Measurements from ENCODE around the gene EFCC1.
"Not testable (repeated sequence)": the region's sequence is repeated elsewhere in the genome, so short reads cannot be mapped to it uniquely, and the experiment has no call there.

The EFCC1 gene

DNA sequence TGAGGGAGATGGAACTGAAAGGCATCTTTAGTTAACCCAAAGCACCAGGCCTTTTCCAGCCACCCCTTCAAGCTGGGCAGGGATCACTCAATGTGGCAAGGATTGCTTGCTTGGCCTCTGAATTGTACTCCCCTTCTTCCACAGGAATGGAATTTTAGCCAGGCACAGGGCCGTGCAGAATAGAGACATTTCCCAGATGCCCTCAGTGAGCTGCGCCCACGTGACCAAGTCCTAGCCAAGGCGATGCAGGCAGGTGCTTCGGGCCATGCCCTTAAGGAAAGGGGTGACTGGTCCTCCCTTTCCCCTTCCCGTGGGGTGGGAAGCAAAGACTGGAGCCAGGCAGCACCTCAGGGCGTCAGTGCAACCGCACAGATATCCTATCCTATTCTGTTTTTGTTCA is 77.4 kb downstream of the EFCC1 start:
- no peak for DNase-seq (ENCODE audit: low read depth)
- TF ChIP-seq, protein P1, sequence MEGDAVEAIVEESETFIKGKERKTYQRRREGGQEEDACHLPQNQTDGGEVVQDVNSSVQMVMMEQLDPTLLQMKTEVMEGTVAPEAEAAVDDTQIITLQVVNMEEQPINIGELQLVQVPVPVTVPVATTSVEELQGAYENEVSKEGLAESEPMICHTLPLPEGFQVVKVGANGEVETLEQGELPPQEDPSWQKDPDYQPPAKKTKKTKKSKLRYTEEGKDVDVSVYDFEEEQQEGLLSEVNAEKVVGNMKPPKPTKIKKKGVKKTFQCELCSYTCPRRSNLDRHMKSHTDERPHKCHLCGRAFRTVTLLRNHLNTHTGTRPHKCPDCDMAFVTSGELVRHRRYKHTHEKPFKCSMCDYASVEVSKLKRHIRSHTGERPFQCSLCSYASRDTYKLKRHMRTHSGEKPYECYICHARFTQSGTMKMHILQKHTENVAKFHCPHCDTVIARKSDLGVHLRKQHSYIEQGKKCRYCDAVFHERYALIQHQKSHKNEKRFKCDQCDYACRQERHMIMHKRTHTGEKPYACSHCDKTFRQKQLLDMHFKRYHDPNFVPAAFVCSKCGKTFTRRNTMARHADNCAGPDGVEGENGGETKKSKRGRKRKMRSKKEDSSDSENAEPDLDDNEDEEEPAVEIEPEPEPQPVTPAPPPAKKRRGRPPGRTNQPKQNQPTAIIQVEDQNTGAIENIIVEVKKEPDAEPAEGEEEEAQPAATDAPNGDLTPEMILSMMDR (conservative IDR thresholded peaks at IDR 0.05; ENCODE audit: low read depth, low read length), result no peak
- no peak overlapping the region for H3K4me3 ChIP-seq (ENCODE audit: low read length)

DNA sequence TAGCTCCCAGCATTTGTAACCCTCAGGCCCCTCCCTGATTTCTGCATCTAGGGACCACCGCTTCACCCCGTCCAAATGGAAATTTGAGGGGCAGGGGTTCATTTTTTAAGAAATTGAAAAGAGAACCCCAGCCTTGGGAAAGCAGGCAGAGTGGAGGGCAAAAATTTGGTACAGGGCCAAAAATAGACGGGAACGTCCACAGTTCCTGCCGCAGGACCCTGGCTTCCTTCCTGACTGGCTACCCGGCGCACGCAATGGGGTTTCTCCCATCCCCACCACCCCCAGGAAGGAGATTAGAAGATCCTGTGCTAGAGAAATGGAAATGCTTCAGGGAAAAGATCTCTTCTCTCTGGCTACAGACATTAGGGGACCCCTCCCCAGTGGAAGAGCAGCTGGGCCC is 80.4 kb downstream of the EFCC1 start:
- no peak for DNase-seq (ENCODE audit: low read depth)
- no peak overlapping the region for H3K4me3 ChIP-seq (ENCODE audit: low read length)
- TF ChIP-seq, protein P1 (conservative IDR thresholded peaks at IDR 0.05; ENCODE audit: low read depth, low read length), result no peak

DNA sequence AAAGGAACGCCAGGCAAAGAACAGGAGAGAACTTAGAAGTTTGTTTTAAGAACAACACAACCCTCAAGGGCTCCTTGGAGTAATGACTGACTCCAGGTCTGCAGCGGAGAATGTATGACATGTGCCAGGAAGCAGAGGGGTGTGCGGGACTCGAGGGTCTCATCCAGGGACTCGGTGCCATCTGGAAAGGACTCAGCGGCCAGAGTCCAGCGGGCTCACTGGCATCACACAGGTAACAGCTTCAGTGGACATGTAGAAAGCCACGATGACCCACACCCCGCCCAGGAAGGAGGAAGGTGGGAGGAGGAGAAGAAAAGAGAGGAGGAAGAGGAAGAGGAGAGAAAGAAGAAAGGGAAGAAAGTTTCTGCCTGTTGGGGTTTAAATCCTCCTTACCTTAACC is 80.9 kb downstream of the EFCC1 start:
- TF ChIP-seq, protein P1 (conservative IDR thresholded peaks at IDR 0.05; ENCODE audit: low read depth, low read length), result no peak
- no peak for DNase-seq (ENCODE audit: low read depth)
- no peak overlapping the region for H3K4me3 ChIP-seq (ENCODE audit: low read length)

DNA sequence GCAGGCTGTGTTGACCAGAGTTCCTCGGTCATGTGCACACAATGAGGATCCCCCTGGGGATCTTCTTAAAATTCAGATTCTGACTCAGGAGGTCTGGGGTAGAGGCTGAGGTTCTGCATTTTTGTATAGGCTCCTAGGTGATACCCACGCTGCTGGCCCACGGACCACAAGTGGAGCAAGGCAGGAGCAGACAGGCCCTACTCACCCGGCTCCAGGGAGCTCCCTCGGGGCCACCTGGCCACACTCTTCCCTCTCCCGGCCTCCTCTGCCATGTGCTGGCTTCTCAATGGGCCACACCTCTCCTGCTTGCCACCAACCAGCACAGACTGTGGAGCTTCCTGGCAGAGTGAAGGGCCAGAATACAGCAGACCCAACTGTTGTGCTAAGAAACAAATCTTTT is 83.4 kb downstream of the EFCC1 start:
- TF ChIP-seq, protein P1 (conservative IDR thresholded peaks at IDR 0.05; ENCODE audit: low read depth, low read length), result no peak

DNA sequence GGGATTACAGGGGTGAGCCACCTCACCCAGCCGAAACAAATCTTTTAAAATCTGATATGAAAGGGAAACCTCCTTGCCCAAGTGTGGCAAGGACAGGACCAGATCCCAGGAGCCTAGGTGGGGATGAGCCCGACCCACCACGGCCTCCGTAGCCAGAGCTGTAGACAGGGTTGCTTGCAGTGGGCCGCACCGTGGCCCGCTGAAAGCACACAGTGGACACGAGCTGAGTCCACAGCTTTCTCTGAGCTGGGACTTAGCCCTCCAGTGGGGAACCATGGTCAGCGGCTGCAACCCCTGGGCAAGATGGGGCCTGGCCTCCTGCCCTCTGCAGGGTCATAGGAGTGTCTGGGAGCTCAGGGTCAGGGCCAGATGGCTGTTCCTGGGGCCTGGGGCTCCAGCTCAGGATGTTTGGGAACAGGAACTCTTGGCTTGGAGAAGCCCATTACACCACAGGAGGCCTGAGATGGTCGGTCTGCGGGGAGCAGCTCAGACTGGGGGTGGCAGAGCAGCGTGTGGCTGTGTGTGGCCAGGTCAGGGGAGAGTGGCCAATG is 84.1 kb downstream of the EFCC1 start:
- TF ChIP-seq, protein P1 (conservative IDR thresholded peaks at IDR 0.05; ENCODE audit: low read depth, low read length), result no peak
- H3K4me3 ChIP-seq (ENCODE audit: low read length), result no peak overlapping the region
- DNase-seq (ENCODE audit: low read depth), result no peak

More for the DNA sequence above, 83.4 kb downstream of the EFCC1 start:
- no peak overlapping the region for H3K4me3 ChIP-seq (ENCODE audit: low read length)
- DNase-seq (ENCODE audit: low read depth), result no peak

DNA sequence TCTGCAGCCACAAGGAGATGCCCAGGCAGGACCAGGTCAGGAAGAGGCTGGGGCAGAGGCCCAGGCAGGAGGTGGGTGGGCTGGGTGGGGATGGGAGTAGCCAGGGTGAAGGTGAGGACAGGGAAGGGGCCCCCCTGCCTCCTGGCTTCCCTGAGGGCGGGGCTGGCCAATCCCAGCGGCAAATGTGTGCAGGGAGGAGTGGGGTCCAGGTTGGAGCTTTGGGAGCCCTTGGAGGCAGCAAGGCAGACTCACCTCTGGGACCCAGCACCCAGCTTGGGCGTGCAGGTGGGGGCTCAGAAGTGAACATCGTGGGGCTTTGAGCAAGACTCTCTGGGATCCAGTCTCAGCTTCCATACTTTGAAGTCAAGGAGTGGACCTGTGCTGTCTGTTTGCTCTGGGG is 84.7 kb downstream of the EFCC1 start:
- TF ChIP-seq, protein P1 (conservative IDR thresholded peaks at IDR 0.05; ENCODE audit: low read depth, low read length), result no peak
- no peak for DNase-seq (ENCODE audit: low read depth)
- H3K4me3 ChIP-seq (ENCODE audit: low read length), result no peak overlapping the region

DNA sequence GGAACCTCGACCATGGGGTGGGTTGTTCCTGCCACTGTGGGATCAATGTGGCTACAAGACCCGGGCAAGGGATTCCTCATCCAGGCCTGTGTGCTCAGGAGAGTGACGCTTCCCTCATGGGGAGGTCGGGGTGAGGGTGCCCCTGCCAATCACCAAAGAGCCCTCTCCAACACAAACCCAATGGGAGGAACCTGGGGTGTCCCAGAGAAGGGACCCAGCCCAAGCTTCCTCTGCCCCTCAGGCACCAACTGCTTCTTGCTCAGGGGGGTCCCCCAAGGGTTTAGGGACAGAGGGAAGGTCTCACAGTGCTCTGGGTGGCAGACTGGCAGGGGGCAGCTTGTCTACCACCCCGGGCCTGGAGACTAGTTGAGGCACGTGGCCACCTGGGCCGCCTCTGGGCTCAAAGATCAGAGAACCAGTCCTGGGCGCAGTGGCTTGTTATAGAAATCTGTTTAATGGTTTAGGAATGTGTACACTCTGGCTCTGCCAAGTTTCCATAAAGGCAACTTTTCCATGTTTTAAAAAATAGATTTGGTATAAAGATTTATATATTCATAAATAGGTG is 86.1 kb downstream of the EFCC1 start:
- TF ChIP-seq, protein P1 (conservative IDR thresholded peaks at IDR 0.05; ENCODE audit: low read depth, low read length), result no peak
- DNase-seq (ENCODE audit: low read depth), result no peak
- no peak overlapping the region for H3K4me3 ChIP-seq (ENCODE audit: low read length)

DNA sequence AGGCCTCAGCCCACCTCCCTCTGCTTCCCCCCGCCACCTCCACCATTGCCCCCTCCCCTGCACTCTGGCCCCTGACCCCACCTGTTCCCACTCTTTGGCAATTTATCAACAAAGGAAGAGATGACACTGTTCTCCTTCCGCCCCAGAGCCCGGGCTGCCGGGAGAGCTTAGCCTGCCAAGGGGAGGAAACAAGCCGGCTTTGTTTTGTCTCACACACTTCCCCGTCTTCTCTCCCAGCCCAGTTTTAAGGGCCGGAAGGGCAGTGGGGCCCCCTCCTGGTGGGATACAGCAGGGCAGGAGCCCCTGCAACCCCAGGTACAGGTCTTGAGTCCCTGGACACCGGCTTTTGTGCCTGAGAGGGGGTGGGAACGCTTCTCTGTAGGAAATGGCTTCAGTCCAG is 86.8 kb downstream of the EFCC1 start:
- DNase-seq (ENCODE audit: low read depth), result peak; percentile 6

DNA sequence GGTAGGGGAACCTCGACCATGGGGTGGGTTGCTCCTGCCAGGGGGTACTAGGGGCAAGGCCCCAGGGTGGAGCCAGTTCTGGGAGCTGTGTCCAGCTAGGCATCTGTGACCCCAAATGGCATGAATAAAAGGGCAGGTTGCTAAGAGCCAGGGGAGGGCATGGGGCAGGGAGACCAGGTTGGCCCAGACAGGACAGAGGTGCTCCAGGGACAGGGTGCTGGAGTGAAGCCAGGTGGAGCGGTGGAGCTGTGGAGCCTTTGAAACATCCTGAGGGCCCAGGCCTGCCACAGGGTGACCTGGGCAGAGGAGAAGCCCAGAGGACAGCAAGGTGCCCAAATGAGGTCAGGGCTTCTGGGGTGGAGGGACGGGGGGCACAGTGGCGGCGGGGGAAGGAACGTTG is 87.2 kb downstream of the EFCC1 start:
- DNase-seq (ENCODE audit: low read depth); H3K4me3 ChIP-seq (ENCODE audit: low read length): not testable (repeated sequence)

More for the DNA sequence above, 86.8 kb downstream of the EFCC1 start:
- H3K4me3 ChIP-seq (ENCODE audit: low read length), result not testable (repeated sequence)
